ENCODE results near the gene SNX21.
A peak's percentile ranks its signal among the peaks of the same experiment; 100 is the strongest.
"Not testable (repeated sequence)": the region's sequence is repeated elsewhere in the genome, so short reads cannot be mapped to it uniquely, and the experiment has no call there.

The SNX21 gene

GRCh38 chr20:45823949-45824835, 9.4 kb upstream of the SNX21 start:
- peak; percentile 46 to 52 for DNase-seq

- no peak for DNase-seq
Measured at GRCh38 chr20:45826381-45827019, 7.1 kb upstream of the SNX21 start.

- DNase-seq = no peak
Measured at GRCh38 chr20:45827030-45827652, 6.5 kb upstream of the SNX21 start, which contains the start of gene TNNC2. Gene TNNC2, minus strand, starts transcription at chr20:45827312. Its CDS starts 64 bp downstream, at chr20:45827248.

- DNase-seq = no peak
Measured at GRCh38 chr20:45827712-45828111, 5.9 kb upstream of the SNX21 start.

- DNase-seq = no peak
Measured at GRCh38 chr20:45828589-45828988, 5.0 kb upstream of the SNX21 start.

- not testable (repeated sequence) for DNase-seq
Measured at GRCh38 chr20:45829673-45830106, 3.9 kb upstream of the SNX21 start.

- DNase-seq = no peak
Measured at GRCh38 chr20:45832619-45833018, 980 bp upstream of the SNX21 start.

GRCh38 chr20:45833883-45834796, 541 bp downstream of the SNX21 start:
- peak; percentile 37 to 43 for DNase-seq

GRCh38 chr20:45834797-45835161, 1.2 kb downstream of the SNX21 start:
- no peak for DNase-seq

GRCh38 chr20:45835329-45835765, 1.7 kb downstream of the SNX21 start:
- no peak for DNase-seq

- DNase-seq = no peak
Measured at GRCh38 chr20:45835825-45836224, 2.2 kb downstream of the SNX21 start.

GRCh38 chr20:45836841-45837240, 3.2 kb downstream of the SNX21 start:
- no peak for DNase-seq

- DNase-seq = no peak
Measured at GRCh38 chr20:45840700-45841198, 7.2 kb downstream of the SNX21 start.

- no peak for DNase-seq
Measured at GRCh38 chr20:45841407-45842129, 8.0 kb downstream of the SNX21 start.

- DNase-seq = no peak
Measured at GRCh38 chr20:45842169-45842812, 8.7 kb downstream of the SNX21 start.

GRCh38 chr20:45843506-45843905, 9.9 kb downstream of the SNX21 start:
- DNase-seq = no peak

GRCh38 chr20:45845452-45845851, 11.9 kb downstream of the SNX21 start:
- DNase-seq = no peak

- no peak for DNase-seq
Measured at GRCh38 chr20:45848421-45848820, 14.8 kb downstream of the SNX21 start.

GRCh38 chr20:45848969-45849582, 15.5 kb downstream of the SNX21 start:
- DNase-seq = no peak

GRCh38 chr20:45850238-45850637, 16.6 kb downstream of the SNX21 start:
- DNase-seq = no peak

GRCh38 chr20:45850926-45851325, 17.3 kb downstream of the SNX21 start:
- no peak for DNase-seq
